Mucosa of descending colon (tissue), 3 donors: Measurements from ENCODE around the gene PXDN. TPM values are rescaled to one million over a fixed set of nuclear protein-coding genes. Genes with fewer than 3 reads are reported as not detected.

Experiments
- ATAC-seq: fragments of 200-7000 bp; cut with Tn5 transposase; one replicate; pipeline ENCODE4 v1.9.1; 2020; ENCODE audit warnings: mild to moderate bottlenecking, moderate library complexity
- DNase-seq, 3 donors: peaks; one replicate each; pipeline ENCODE4 v3.0.0-alpha.2; 2020
- H3K36me3 ChIP-seq: fragments of 200-600 bp; one replicate; pipeline ENCODE4 v1.8.0; 2021; ENCODE audit warnings: low read depth, mild to moderate bottlenecking
- H3K4me1 ChIP-seq: fragments of 200-600 bp; one replicate; pipeline ENCODE4 v1.8.0; 2021; ENCODE audit warnings: low read depth, mild to moderate bottlenecking
- H3K4me3 ChIP-seq: fragments of 200-600 bp; one replicate; pipeline ENCODE4 v1.8.0; 2021; ENCODE audit warnings: mild to moderate bottlenecking
- H3K9me3 ChIP-seq: fragments of 200-600 bp; one replicate; pipeline ENCODE4 v1.8.0; 2021; ENCODE audit warnings: mild to moderate bottlenecking
- intact Hi-C, 2 donors: fragments of 100-400 bp; cut with DNase I in 1 of 2; cut with micrococcal nuclease in 1 of 2; formaldehyde crosslinking; loops; one replicate each; pipeline versions ENCODE4 v1.11.0 to v1.11.1; 2022; cut with DNase I, micrococcal nuclease
- total RNA-seq, 3 donors: library from RNA; stranded (reverse); fragmentation: NEBNext Ultra II Directional in 2 of 3; extraction: Animal tissue kit (Norgen Biotek cat#: 25700) in 2 of 3; gene quantifications; one replicate each; pipeline versions ENCODE4 v1.2.1 to v1.2.4, GENCODE V29; 2021 to 2023
- TF ChIP-seq, protein P1 (sequence below): fragments of 200-600 bp; IDR thresholded peaks from one replicate; pipeline ENCODE4 v1.8.0; 2022; ENCODE audit warnings: antibody characterized with exemption, mild to moderate bottlenecking
- donor health status: DM: no; HTN: no; CAD: no; lungs with moderate emphysema.
- donor health status: DM: no; HTN: no; CAD: no.
- donor health status: DM: no; HTN: yes; CAD: no.

PXDN gene
- total RNA-seq, 3 donors from 2014 or later, result 9.3 to 52.4 (median 11.9) TPM

DNA sequence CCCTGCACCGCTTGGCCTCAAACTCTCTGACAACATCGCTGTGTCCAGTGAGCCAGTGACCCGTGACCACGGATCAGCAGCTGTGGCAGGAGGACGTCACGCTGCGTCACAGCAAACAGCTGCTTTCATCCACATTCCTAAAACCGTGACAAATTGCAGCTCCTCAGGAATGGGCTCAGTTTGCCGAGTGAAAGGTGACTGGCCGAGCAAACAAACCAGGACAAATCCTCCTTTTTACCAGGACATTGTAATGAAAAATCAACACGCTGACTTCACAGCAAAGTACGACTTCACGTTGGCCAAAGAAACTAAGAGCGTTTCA, 57.6 kb downstream of the PXDN start:
- ATAC-seq (no peak), DNase-seq (no peak)
- intact Hi-C loops, result no loop called here
- H3K4me3 ChIP-seq, result no peak overlapping the region
- no peaks in the 10 kb centered on the region for H3K9me3 ChIP-seq
- TF ChIP-seq, protein P1, sequence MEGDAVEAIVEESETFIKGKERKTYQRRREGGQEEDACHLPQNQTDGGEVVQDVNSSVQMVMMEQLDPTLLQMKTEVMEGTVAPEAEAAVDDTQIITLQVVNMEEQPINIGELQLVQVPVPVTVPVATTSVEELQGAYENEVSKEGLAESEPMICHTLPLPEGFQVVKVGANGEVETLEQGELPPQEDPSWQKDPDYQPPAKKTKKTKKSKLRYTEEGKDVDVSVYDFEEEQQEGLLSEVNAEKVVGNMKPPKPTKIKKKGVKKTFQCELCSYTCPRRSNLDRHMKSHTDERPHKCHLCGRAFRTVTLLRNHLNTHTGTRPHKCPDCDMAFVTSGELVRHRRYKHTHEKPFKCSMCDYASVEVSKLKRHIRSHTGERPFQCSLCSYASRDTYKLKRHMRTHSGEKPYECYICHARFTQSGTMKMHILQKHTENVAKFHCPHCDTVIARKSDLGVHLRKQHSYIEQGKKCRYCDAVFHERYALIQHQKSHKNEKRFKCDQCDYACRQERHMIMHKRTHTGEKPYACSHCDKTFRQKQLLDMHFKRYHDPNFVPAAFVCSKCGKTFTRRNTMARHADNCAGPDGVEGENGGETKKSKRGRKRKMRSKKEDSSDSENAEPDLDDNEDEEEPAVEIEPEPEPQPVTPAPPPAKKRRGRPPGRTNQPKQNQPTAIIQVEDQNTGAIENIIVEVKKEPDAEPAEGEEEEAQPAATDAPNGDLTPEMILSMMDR, result no peak
- no peaks in the 10 kb centered on the region for H3K36me3 ChIP-seq
- H3K4me1 ChIP-seq, result no peaks in the 10 kb centered on the region

- ATAC-seq (no peak), DNase-seq (no peak)
- TF ChIP-seq, protein P1, result no peak
- intact Hi-C loops, result no loop called here
- H3K4me3 ChIP-seq, result no peak overlapping the region
- no peaks in the 10 kb centered on the region for H3K36me3 ChIP-seq
- H3K4me1 ChIP-seq, result no peaks in the 10 kb centered on the region
- no peaks in the 10 kb centered on the region for H3K9me3 ChIP-seq
Observed at GRCh38 chr2:1685957-1686783, 58.1 kb downstream of the PXDN start.

DNA sequence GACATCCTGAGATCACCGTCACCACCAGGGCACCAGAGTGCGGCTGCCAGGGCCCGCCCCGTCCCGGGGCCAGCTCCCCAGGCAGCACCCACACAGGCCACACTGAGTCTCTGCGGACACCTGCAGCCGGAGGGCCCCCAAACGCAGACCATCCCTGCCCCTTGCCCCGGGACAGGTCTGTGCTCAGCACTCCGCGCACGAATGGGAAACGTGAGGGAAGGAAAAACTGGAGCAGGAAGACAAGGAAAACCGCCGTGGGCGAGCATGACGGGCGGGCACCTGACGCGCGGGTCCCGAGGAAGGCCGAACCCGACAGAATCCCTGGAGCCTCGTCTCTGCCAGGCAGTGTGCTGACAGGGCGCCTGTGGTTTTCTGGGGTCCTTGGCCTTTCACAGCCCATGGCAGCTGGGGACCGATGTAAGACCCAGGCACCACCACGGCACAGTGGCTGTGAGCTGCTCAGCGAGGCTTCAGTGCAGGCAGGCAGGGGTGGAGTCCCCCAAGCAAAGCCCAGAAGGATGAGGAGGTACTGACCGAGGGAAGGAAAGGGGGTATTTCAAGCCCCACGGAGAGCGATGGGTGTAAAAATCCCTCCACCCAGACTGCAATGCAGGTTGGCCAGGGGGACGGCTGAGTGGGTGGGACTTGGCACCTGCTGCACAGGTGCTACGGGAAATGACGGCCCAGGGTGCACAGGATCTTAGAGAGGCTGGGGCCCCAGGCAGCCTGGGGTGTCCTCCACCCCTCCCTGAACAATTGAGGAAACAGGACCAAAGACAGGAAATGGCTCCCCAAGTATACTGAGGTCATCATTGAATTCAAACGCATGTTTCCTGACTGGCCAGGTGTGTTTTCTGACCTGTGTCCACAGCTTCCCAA, 59.0 kb downstream of the PXDN start:
- ATAC-seq, result no peak
- H3K9me3 ChIP-seq, result no peaks in the 10 kb centered on the region
- TF ChIP-seq, protein P1, result no peak

GRCh38 chr2:1683297-1683696, 61.0 kb downstream of the PXDN start:
- ATAC-seq (no peak), DNase-seq (no peak)
- TF ChIP-seq, protein P1, result no peak
- H3K9me3 ChIP-seq, result no peaks in the 10 kb centered on the region
- intact Hi-C loops, result no loop called here
- no peaks in the 10 kb centered on the region for H3K4me1 ChIP-seq
- no peaks in the 10 kb centered on the region for H3K36me3 ChIP-seq
- no peak overlapping the region for H3K4me3 ChIP-seq

More for the DNA sequence above, 59.0 kb downstream of the PXDN start:
- Histone ChIP-seq H3K4me1 (no peaks in the 10 kb centered on the region), H3K4me3 (no peak overlapping the region), H3K36me3 (no peaks in the 10 kb centered on the region)
- intact Hi-C loops, result no loop called here
- no peak for DNase-seq

DNA sequence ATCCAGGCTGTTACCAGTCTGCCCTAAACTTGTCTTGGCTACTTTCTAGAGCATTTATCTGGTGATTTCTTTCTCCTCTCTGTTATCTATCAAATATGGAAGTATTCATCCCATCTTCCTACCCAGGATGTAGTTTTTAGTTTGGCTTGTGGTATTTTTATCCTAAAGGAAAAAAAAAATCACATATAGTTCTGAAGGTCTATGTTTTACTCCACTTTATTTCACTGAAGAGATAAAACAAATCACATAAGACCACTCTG, 62.2 kb downstream of the PXDN start:
- Histone ChIP-seq H3K36me3 (no peaks in the 10 kb centered on the region), H3K4me1 (no peaks in the 10 kb centered on the region), H3K4me3 (no peak overlapping the region), H3K9me3 (no peaks in the 10 kb centered on the region)
- ATAC-seq, result no peak
- TF ChIP-seq, protein P1, result no peak
- intact Hi-C loops, result no loop called here
- no peak for DNase-seq
